DMS 273 treated with DMSO at 0.1 percent for 48 hours (cell line): ENCODE results near the gene JAG2.

Experiments used
- DNase-seq: peaks from one replicate; lab custom pipeline; 2025; lab: John Stamatoyannopoulos, UW

Gene JAG2

GRCh38 chr14:105150368-105151083, 18.1 kb downstream of the JAG2 start:
- DNase-seq = no peak

GRCh38 chr14:105150026-105150367, 18.6 kb downstream of the JAG2 start:
- DNase-seq = no peak

GRCh38 chr14:105149146-105149781, 19.3 kb downstream of the JAG2 start:
- DNase-seq = no peak

- no peak for DNase-seq
These were observed 19.9 kb downstream of the JAG2 start for GRCh38 chr14:105148604-105149145.

GRCh38 chr14:105147671-105148603, 20.6 kb downstream of the JAG2 start:
- DNase-seq = no peak

- DNase-seq = no peak
These were observed 21.5 kb downstream of the JAG2 start for GRCh38 chr14:105146976-105147635.

- no peak for DNase-seq
These were observed 22.2 kb downstream of the JAG2 start for GRCh38 chr14:105146181-105146975.

GRCh38 chr14:105145381-105146180, 23.0 kb downstream of the JAG2 start:
- DNase-seq = no peak

- no peak for DNase-seq
These were observed 23.8 kb downstream of the JAG2 start for GRCh38 chr14:105144666-105145380.

- DNase-seq = no peak
These were observed 24.4 kb downstream of the JAG2 start for GRCh38 chr14:105144026-105144665.

- no peak for DNase-seq
These were observed 25.0 kb downstream of the JAG2 start for GRCh38 chr14:105143451-105144025.

- DNase-seq = no peak
These were observed 25.7 kb downstream of the JAG2 start for GRCh38 chr14:105142651-105143450.

GRCh38 chr14:105141486-105142281, 26.9 kb downstream of the JAG2 start:
- DNase-seq = no peak

GRCh38 chr14:105141026-105141425, 27.6 kb downstream of the JAG2 start:
- no peak for DNase-seq

- DNase-seq = no peak
These were observed 28.0 kb downstream of the JAG2 start for GRCh38 chr14:105140581-105140980.

- no peak for DNase-seq
These were observed 28.7 kb downstream of the JAG2 start for GRCh38 chr14:105139831-105140239.

- DNase-seq = no peak
These were observed 29.3 kb downstream of the JAG2 start for GRCh38 chr14:105139212-105139825.
